Fibroblast of lung (primary cell): ENCODE measurements around the gene EZH1. TPM values are rescaled to one million over a fixed set of nuclear protein-coding genes. Genes with fewer than 3 reads are reported as not detected.
A peak's percentile ranks its signal among the peaks of the same experiment; 100 is the strongest.
"Not testable (repeated sequence)": the region's sequence is repeated elsewhere in the genome, so short reads cannot be mapped to it uniquely, and the experiment has no call there.

Experiments
- DNase-seq, 2 donors: peaks; one replicate each; pipeline versions ENCODE4 v3.0.0 to v3.0.0-alpha.2; 2010; ENCODE audit warnings: low read depth in 2 of 2
- H2AFZ ChIP-seq: 2 replicates; pipeline ENCODE4 v1.5.1; 2012; ENCODE audit warnings: low read length, control low read depth, inconsistent platforms
- H3K27ac ChIP-seq: 2 replicates; pipeline ENCODE4 v1.5.1; 2011; ENCODE audit warnings: low read length, control low read depth; ENCODE audit not compliant: insufficient read depth
- H3K27me3 ChIP-seq: 2 replicates; pipeline ENCODE4 v1.5.1; 2011; ENCODE audit warnings: mild to moderate bottlenecking, low read length; ENCODE audit not compliant: control insufficient read depth, insufficient read depth
- H3K36me3 ChIP-seq: 2 replicates; pipeline ENCODE4 v1.5.1; 2011; ENCODE audit warnings: low read length; ENCODE audit not compliant: control insufficient read depth, insufficient read depth
- H3K4me1 ChIP-seq: 2 replicates; pipeline ENCODE4 v1.5.1; 2011; ENCODE audit warnings: low read length; ENCODE audit not compliant: control insufficient read depth, insufficient read depth; ENCODE audit errors: extremely low read depth
- H3K4me2 ChIP-seq: 2 replicates; pipeline ENCODE4 v1.5.1; 2011; ENCODE audit warnings: low read length, control low read depth; ENCODE audit not compliant: insufficient read depth; ENCODE audit errors: extremely low read depth
- H3K4me3 ChIP-seq, 4 experiments: fragments of 200-600 bp in 1 of 4; sonication (generic) in 1 of 4; replicated peaks in 1 of 4; 2 replicates each; pipeline ENCODE4 v1.5.1; 2011 to 2016; ENCODE audit warnings: low read length in 4 of 4, low read depth in 3 of 4, mild to moderate bottlenecking in 3 of 4, control low read depth in 2 of 4, inconsistent platforms in 1 of 4, mixed read lengths in 1 of 4; ENCODE audit not compliant: insufficient read depth in 1 of 4; ENCODE audit errors: control extremely low read depth in 1 of 4
- H3K79me2 ChIP-seq: 2 replicates; pipeline ENCODE4 v1.5.1; 2012; ENCODE audit warnings: mild to moderate bottlenecking, low read length, inconsistent platforms; ENCODE audit not compliant: control insufficient read depth, insufficient read depth
- H3K9ac ChIP-seq: 2 replicates; pipeline ENCODE4 v1.5.1; 2011; ENCODE audit warnings: mild to moderate bottlenecking, low read length, control low read depth; ENCODE audit not compliant: insufficient read depth
- H3K9me3 ChIP-seq: 2 replicates; pipeline ENCODE4 v1.5.1; 2012; ENCODE audit warnings: low read depth, low read length; ENCODE audit not compliant: control insufficient read depth, insufficient read depth
- H4K20me1 ChIP-seq: 2 replicates; pipeline ENCODE4 v1.5.1; 2011; ENCODE audit warnings: low read length; ENCODE audit not compliant: control insufficient read depth, insufficient read depth; ENCODE audit errors: extremely low read depth
- EZH2 ChIP-seq: IDR thresholded peaks from 2 replicates; pipeline ENCODE4 v1.5.1; 2012; ENCODE audit warnings: low read length, control low read depth, mild to moderate bottlenecking; ENCODE audit errors: missing control alignments
- polyA plus RNA-seq, 2 donors: library from polyadenylated mRNA; depleted of rRNA in 1 of 2; stranded (reverse) in 1 of 2; unstranded in 1 of 2; fragments of >200 nt; gene quantifications; 2 replicates each; pipeline ENCODE4 v1.2.1, GENCODE V29; 2011 to 2012; ENCODE audit warnings: missing spikeins in 1 of 2
- total RNA-seq: library from RNA; depleted of rRNA; stranded (reverse); fragments of >200 nt; gene quantifications from 2 replicates; pipeline ENCODE4 v1.2.1, GENCODE V29; 2014
- TF ChIP-seq, protein P1 (sequence below), 2 donors: IDR thresholded peaks in 1 of 2; conservative IDR thresholded peaks in 1 of 2; 1 replicate in 1 of 2; 2 replicates in 1 of 2; pipeline ENCODE4 v1.5.1; 2011 to 2012; ENCODE audit warnings: low read length in 2 of 2, control low read depth in 1 of 2, inconsistent platforms in 1 of 2, low read depth in 1 of 2, mild to moderate bottlenecking in 1 of 2

EZH1 gene
- total and polyA plus RNA-seq, 2 donors (not counting 1 experiment from before 2014, with no cell fraction given) = 28.6 to 31.9 TPM

DNA sequence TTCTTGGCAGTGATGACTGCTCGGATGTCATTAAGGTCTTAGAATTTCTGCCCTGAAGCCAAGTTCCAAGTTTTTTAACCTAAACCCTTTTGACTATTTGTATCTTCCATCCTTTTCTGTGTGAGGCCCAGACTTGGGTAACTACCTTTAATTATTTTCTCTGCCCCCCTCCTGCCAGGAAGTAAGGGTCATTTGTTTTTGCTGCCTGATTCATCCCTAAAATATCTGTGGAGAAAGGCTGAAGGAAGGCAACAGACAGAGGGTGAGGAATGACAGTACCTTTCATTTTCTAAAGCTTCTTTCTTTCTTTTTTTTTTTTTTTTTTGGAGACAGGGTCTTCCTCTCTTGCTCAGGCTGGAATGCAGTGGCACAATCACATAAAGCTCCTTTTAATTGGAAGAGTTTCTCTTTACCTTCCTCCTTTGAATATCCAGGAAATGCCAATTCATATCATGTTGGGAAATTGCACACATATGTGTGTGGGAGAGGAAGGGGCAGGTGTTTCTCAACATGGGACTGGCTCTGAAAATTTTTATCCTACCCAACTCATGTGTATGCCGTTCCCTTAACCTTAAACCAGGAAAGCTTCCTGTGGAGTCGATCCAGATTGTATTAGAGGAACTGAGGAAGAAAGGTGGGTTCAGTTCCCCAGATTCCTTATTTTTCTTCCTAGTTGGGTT is 29.4 kb upstream of the EZH1 start:
- peak overlapping the region; percentile 92 to 100 (median 98) for H3K4me3 ChIP-seq
- peak in 1 of 2 donors; percentile 77 for DNase-seq
- peak overlapping the region; percentile 92 for H3K27ac ChIP-seq

DNA sequence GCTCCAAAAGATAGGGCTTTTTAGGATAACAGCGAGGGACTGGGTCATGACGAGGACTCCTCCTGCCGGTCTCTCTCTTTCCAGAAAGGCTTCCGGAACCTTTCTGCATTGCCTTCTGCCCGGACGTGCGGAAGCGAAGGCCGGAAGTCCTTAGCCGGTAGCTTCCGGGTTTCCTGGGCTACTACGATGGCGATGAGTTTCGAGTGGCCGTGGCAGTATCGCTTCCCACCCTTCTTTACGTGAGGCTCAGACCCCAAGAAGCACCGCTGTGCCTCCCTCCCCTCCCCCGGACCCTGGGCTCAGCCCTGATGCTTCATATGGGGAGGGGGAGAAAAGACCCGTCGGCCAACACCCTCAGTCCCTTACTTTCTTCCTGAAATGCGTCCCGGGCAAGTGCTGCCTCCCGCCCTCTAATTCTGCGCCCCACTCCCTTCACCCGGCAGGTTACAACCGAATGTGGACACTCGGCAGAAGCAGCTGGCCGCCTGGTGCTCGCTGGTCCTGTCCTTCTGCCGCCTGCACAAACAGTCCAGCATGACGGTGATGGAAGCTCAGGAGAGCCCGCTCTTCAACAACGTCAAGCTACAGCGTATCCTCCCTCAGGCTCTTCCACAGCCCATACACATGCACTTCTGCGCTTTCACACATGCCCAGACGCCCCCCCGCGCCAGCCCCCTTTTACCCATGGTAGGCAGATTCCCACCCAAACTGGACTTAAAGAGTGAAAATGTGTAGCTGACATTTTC is 28.6 kb upstream of the EZH1 start, which contains the start of gene VPS25:
Gene VPS25 (plus strand): TSS at position 160 of the 746 bp plus-strand sequence. CDS start 27 bp downstream, at position 187.
- TF ChIP-seq, protein P1, sequence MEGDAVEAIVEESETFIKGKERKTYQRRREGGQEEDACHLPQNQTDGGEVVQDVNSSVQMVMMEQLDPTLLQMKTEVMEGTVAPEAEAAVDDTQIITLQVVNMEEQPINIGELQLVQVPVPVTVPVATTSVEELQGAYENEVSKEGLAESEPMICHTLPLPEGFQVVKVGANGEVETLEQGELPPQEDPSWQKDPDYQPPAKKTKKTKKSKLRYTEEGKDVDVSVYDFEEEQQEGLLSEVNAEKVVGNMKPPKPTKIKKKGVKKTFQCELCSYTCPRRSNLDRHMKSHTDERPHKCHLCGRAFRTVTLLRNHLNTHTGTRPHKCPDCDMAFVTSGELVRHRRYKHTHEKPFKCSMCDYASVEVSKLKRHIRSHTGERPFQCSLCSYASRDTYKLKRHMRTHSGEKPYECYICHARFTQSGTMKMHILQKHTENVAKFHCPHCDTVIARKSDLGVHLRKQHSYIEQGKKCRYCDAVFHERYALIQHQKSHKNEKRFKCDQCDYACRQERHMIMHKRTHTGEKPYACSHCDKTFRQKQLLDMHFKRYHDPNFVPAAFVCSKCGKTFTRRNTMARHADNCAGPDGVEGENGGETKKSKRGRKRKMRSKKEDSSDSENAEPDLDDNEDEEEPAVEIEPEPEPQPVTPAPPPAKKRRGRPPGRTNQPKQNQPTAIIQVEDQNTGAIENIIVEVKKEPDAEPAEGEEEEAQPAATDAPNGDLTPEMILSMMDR (conservative IDR thresholded peaks at IDR 0.05 in 1 of 2, IDR thresholded peaks at IDR 0.05 in 1 of 2; ENCODE audit: low read depth in 1 of 2, low read length in 2 of 2) = peak; percentile 19 to 39
- no peak for TF ChIP-seq EZH2
- peaks cover 12% of the 10 kb centered on the region for H3K36me3 ChIP-seq
- H3K4me2 ChIP-seq = peak within 1 kb of the TSS; percentile 100
- no peaks in the 10 kb centered on the region for H4K20me1 ChIP-seq
- H3K4me3 ChIP-seq = peak within 1 kb of the TSS; percentile 92 to 100 (median 98)
- peak within 1 kb of the TSS; percentile 88 for H3K9ac ChIP-seq
- H3K9me3 ChIP-seq = no peaks in the 10 kb centered on the region
- peak within 1 kb of the TSS; percentile 99 for H2AFZ ChIP-seq
- no peaks in the 10 kb centered on the region for H3K27me3 ChIP-seq
- H3K79me2 ChIP-seq = peaks cover 6% of the 10 kb centered on the region
- H3K27ac ChIP-seq = peak within 1 kb of the TSS; percentile 92
- H3K4me1 ChIP-seq = peaks cover 9% of the 10 kb centered on the region
- peak; percentile 86 to 91 for DNase-seq

More for the DNA sequence above, 29.4 kb upstream of the EZH1 start:
- Histone ChIP-seq H4K20me1 (no peaks in the 10 kb centered on the region), H3K4me1 (peaks cover 9% of the 10 kb centered on the region), H3K79me2 (peaks cover 6% of the 10 kb centered on the region), H3K4me2 (peak overlapping the region; percentile 100), H3K9ac (peak overlapping the region; percentile 88), H2AFZ (peak overlapping the region; percentile 99), H3K9me3 (no peaks in the 10 kb centered on the region), H3K27me3 (no peaks in the 10 kb centered on the region), H3K36me3 (peaks cover 12% of the 10 kb centered on the region)
- TF ChIP-seq, protein P1 (conservative IDR thresholded peaks at IDR 0.05 in 1 of 2, IDR thresholded peaks at IDR 0.05 in 1 of 2; ENCODE audit: low read depth in 1 of 2, low read length in 2 of 2) = no peak
- TF ChIP-seq EZH2 = no peak

DNA sequence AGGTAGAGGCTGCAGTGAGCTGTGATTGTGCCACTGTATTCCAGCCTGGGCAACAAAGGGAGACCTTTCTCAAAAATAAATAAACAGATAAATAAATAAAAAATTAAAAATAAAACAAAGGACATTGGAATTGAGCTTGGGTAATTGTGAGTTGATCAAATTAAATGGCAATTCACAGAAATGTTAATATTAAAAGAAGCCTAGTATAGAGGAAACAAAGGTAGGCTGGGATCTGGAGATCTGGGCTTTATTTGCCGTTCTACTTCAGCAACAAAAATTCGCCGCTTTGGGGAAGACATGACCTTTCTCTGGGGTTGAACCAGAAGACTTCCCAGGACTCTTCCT is 28.1 kb upstream of the EZH1 start:
- no peak for DNase-seq
- Histone ChIP-seq H3K79me2 (peaks cover 6% of the 10 kb centered on the region), H3K36me3 (peaks cover 10% of the 10 kb centered on the region), H3K9ac (no peak overlapping the region), H3K27ac (peak overlapping the region; percentile 92), H3K4me3 (peak overlapping the region in 3 of 4 experiments; percentile 92 to 100 (median 98)), H4K20me1 (no peaks in the 10 kb centered on the region), H3K27me3 (no peaks in the 10 kb centered on the region), H2AFZ (peak overlapping the region; percentile 67), H3K4me1 (peaks cover 9% of the 10 kb centered on the region), H3K4me2 (peak overlapping the region; percentile 100), H3K9me3 (no peaks in the 10 kb centered on the region)
- TF ChIP-seq, protein P1 (conservative IDR thresholded peaks at IDR 0.05 in 1 of 2, IDR thresholded peaks at IDR 0.05 in 1 of 2; ENCODE audit: low read depth in 1 of 2, low read length in 2 of 2) = no peak

DNA sequence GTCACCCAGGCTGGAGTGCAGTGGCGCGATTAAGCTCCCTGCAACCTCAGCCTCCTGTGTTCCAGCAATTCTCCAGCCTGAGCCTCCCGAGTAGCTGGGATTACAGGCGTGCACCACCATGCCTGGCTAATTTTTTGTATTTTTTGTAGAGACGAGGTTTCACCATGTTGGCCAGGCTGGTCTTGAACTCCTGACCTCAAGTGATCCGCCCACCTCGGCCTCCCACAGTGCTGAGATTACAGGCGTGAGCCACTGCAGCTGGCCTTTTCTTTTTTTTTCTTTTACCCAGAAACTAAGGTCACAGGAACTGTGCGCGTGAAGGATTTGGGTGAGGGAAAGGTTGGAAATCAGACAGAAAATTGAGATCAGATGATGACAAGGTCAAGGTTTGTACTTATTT is 25.1 kb upstream of the EZH1 start:
- H3K27me3 ChIP-seq, H3K36me3 ChIP-seq, H3K4me2 ChIP-seq, H3K27ac ChIP-seq, H3K79me2 ChIP-seq, H2AFZ ChIP-seq, H3K4me1 ChIP-seq, DNase-seq, H4K20me1 ChIP-seq, H3K9ac ChIP-seq, H3K4me3 ChIP-seq, H3K9me3 ChIP-seq: not testable (repeated sequence)
